DMS53 treated with DMSO at 0.1 percent for 48 hours (cell line): ENCODE data around the gene AKAP4.

Experiments used
- DNase-seq: peaks from one replicate; lab custom pipeline; 2025; ENCODE audit not compliant: unreplicated experiment; lab: John Stamatoyannopoulos, UW

Gene AKAP4, protein sequence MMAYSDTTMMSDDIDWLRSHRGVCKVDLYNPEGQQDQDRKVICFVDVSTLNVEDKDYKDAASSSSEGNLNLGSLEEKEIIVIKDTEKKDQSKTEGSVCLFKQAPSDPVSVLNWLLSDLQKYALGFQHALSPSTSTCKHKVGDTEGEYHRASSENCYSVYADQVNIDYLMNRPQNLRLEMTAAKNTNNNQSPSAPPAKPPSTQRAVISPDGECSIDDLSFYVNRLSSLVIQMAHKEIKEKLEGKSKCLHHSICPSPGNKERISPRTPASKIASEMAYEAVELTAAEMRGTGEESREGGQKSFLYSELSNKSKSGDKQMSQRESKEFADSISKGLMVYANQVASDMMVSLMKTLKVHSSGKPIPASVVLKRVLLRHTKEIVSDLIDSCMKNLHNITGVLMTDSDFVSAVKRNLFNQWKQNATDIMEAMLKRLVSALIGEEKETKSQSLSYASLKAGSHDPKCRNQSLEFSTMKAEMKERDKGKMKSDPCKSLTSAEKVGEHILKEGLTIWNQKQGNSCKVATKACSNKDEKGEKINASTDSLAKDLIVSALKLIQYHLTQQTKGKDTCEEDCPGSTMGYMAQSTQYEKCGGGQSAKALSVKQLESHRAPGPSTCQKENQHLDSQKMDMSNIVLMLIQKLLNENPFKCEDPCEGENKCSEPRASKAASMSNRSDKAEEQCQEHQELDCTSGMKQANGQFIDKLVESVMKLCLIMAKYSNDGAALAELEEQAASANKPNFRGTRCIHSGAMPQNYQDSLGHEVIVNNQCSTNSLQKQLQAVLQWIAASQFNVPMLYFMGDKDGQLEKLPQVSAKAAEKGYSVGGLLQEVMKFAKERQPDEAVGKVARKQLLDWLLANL

DNA sequence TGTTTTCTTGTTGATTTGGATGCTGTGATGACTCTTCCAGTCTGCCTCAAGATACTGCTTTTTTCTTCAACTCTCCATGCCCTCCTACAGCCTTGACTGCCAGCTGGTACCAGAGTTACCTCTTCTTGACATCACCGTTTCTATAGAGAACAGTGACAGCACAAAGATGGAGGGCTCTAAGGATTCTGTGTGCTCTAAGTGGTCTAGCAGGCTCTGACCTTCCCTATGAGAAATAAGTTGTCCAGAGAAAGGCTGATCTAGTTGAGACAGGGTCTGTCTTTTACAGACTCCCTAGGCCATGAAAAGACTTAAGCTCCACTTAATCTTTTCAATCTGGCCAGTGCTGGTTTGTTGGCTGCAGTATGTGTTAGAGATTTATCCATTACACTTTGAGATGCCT is at the start of gene AKAP4:
Gene AKAP4, minus strand, starts transcription at position 101 of the 400 bp plus-strand sequence. CDS start 118 bp downstream, outside the sequence.
- DNase-seq, result no peak

DNA sequence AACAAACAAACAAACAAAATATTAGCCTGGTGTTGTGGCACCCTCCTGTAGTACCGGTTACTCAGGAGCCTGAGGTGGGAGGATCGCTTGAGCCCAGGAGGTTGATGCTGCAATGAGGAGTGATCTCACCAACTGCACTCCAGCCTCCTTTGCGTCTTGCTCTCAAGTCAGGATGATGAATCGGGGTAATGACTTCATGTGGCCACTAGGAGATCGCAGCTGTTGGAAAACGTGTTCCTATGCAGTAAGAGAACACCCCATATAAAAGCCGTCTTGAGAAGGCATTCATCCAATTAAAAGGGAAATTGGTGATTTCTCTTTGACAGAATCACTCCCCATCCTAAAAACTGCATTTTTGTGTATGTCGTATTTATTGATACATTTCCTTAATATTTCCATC is 10.7 kb upstream of the AKAP4 start:
- no peak for DNase-seq

DNA sequence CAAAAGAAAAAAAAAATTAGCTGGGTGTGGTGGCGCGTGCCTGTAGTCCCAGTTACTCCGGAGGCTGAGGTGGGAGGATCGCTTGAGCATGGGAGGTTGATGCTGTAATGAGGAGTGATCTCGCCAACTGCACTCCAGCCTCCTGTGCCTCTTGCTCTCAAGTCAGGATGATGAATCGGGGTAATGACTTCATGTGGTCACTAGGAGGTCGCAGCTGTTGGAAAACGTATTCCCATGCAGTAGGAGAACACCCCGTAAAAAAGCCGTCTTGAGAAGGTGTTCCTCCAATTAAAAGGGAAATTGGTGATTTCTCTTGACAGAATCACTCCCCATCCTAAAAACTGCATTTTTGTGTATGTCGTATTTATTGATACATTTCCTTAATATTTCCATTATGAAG is 5.9 kb upstream of the AKAP4 start:
- no peak for DNase-seq

DNA sequence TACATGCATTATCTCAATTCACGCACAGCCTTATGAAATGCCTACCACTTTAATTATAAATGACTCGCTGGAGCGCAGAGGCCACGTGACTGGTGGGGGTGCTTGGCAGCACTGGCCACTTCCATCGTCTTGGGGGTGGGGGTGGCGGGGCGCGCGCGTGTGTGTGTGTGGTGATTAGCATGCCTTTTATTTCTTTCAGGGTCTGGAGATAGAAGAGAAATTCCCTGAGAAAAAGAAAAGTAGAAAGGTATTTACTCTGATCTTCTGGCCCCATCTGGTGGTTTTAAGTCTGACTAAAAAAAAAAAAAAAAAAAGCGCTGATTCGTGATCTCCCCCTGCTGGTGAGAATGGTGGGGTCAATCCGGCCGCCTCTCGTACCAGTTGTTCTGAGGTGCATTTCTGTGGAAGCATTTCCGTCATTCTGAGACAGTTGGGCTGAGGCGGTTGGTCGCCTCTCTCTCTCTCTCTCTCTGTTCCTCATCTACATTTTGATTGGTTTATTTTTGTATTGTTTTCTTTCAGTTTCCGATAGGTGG is 3.6 kb upstream of the AKAP4 start, which contains the start of gene CCNB3:
Gene CCNB3, plus strand, starts transcription at position 402 of the 536 bp plus-strand sequence. CDS start 80,399 bp downstream, outside the sequence.
- peak; percentile 57 for DNase-seq

DNA sequence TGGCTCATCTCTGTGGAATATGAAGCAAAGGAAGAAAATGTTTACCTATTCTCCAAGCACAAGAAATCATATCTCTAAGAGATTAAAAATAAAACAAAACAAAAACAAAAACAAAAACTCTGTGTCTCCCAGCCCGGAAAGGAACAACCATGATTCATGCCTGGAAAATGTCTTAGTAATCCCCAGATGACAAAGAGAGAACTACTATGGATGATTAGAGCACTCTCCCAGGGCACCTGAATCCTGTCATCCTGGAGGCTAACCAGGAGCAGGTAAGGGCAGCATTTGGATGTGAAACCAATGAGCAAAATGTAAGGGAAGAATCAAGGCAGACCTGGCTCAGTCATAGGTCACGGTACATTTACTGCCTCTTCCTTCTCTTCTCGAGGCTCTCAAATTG is 1.7 kb upstream of the AKAP4 start:
- DNase-seq, result no peak

DNA sequence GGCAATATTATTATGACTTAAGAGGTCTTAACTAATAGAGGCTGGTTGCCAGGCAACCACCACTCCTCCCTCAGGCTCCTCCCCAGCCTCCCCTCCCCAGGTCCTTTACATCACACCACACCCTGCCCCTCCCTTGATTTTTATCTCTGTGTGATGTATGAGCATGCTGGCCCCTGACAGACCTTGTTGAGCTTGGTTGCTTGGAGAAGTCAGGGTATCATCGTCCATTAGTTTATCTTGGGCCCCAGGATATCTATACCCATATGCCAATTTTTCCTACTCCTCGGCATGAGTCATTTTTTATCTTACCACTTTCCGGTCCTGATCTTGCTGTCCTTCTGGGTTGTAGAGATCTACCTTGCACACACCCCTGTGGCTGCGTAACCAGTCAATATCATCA is 2.5 kb downstream of the AKAP4 start:
- no peak for DNase-seq

DNA sequence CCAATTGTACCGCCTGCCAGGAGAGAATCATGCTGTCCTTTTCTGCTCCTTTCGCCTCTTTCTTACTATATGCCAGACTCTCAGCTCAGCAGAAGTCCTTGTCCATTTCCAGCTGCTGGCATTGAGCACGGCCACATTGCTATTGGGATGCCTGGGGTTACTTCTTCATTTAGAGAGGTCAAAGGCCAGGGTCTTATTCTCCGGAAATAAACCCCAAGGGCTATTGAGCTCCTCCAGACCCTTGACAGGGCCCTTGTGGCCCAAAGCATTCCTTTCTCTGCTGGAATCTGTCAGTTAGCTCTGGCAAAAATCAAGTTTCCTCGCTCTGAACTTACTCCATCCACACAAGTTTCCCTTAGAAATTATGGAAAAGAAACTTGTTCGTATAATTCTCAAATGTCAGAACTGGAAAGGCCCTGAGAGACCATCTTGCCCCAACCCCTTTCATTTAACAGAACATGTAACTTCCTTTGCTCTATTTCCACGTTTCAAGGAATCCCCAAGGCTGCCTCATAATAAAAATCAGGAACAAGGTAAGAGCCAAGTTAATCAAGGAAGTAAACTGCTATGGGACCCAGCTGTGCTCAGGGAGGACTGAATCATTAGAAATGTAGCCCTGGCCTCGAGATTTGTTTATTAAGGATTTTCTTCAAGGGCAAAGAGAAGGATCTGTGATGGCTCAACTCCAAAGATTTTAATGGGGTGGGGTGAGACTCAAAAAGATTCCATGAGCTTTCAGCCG is 11.8 kb downstream of the AKAP4 start:
- no peak for DNase-seq

DNA sequence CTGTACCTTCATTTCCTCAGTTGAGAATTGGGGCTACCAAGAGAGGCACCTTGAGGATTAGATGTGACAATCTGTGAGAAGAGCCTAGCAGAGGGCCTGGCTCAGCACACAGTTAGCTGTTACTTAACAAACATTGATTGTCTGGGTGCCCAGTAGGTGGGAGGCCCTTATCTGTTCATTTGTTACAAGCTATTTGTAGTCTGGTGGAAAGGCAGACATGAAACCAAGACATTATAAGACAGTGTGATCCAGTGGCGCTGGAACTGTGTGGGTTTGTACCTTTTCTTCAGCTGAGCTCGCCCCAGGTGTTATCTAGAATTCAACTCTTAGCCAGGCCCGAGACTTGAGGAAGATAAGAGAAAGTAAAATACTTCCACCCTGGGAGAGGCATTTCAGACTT is 16.9 kb downstream of the AKAP4 start:
- no peak for DNase-seq

DNA sequence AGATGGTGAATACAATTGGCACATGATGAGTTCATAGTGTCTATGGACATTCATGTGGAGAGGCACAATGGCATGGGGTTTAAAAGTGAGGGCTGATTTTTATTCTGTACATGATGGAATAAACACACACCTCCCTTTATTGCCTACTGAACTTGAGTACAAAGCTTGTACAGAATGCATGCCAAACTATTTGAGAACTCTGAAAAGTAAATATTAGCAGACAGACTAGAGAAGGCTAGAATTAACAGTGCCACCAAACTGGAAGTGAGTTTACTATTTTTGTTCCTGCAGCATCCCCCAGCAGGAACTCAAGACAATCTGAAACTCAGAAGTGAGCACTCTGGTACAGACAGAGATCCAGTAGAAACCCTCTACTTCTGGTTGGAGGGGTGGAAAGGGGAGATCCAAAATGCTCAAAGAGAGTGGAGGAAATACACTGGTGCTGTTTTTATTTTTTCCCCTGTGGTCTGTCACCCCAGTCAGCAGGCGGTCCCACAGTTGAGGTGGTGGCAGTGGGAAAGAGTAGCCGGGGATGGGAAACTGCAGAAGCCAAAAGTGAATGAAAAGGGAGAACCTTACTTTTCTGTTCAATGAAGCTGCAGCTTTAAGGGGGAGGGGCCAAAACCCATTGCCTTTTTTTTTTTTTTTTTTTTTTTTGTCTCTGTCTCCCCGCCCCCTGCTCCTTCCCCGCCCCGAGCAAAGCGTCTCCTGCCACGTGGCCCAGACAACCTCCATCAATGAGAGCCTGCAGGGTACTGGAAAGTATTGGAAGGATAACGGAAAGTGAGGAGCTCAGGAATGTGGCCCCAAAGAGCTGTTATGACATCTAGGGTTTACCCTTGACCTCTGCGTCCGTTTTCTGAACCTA is 20.5 kb downstream of the AKAP4 start:
- DNase-seq, result no peak

DNA sequence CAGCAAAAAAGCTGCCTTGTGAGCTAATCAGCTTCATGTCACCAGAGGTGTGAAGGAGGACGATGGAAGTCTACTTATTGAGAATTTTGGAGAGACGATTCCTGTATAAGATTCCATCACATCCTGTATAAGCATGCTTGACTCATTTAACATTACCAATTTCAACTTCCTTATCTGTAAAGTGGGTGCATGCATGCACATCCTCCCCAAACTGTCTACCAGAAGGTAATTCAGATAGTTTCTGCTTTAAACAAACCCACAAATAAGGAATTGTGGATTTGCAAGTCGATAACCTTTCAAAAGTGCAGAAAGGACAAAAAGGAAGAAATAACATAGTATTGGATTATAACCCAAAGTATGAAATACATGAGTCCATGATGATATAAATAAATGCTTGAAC is 31.1 kb downstream of the AKAP4 start:
- DNase-seq, result no peak

DNA sequence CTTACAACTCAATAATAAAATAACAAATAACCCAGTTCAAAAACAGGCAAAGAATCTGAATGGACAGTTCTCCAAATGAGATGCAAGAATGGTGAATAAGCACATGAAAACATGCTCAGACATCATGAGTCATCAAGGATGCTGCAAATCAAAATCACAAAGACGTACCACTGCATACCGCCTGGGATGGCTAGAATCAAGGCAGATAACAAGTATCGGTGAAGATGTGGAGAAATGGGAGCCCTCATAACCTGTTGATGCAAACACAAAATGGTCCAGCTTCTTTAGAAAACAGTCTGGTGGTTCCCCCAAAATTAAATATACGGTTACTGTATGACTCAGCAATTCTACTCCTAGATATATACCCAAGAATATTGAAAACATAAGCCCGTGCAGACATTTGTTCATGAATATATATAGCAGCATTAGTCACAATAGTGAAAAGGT is 32.5 kb downstream of the AKAP4 start:
- DNase-seq, result no peak

DNA sequence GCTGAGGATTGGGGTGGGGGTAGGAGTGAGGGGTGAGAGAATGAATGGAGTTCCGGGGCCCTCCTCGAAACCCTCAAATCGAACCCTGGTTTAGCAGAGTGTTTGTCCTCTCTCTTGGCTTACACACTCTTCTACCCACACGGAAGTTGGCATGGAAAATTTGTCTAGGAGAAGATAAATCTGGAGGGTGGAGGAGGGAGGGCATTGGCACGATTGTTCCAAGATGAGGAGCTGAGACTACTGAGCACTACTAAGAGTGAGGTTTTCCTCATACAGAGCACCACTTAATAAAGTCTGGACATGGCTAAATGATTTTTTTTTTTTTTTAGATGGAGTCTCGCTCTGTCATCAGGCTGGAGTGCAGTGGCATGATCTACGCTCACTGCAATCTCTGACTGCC is 33.4 kb downstream of the AKAP4 start:
- no peak for DNase-seq

DNA sequence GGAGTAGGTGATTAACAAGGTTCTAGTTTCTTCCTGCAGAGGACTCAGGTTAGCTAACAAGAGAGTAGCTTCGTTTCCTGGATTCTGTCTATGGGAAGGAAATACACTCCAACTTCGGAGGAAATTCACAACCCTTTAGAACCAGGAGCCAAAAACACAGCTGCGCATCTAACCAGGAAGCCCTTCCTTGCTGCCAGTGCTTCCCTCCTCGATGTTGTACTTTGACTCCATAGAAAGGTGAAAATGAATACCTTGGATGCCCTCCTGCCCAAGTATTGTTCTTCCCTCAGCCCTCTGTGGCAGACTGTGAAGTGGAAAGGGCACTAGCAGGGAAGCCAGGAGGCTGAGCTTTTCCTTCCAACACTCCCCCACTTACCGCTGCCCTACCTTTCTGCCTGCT is 35.1 kb downstream of the AKAP4 start:
- DNase-seq, result no peak

DNA sequence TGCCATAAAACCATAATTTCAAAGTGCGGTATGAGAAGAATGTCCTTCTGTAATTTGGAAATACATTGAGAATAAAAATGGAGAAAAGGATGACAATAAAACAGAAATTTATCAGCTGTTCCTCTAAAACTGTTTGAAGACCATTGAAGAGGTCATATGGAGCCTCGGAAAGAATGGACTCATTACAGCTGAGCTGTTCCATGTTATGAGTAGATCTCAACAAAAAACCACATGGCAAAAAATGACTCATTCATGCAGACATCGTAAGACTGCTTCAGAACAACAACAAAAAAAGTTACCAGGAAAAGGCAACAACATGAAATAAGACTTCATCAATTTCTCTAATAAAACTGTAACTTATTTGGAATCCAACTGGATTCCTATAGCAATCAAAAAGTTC is 39.7 kb downstream of the AKAP4 start:
- DNase-seq, result no peak

DNA sequence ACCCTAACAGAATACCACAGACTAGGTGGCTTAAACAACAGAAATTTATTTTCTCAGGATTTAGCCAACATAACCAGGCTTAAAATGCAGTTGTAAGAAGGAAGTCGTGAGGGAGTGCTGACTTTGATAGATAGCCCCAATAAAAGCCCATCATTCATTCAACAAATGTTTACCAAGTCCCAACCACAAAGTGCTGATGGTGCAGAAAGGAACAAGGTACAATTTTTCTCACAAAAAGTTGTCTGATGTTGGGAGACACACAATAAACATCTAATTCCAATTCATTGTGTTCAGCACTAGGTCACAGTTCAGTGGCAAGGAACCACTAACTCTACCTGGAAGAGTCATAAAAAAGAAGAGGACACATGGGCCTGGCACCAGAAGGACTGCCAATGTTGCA is 42.2 kb downstream of the AKAP4 start:
- no peak for DNase-seq

DNA sequence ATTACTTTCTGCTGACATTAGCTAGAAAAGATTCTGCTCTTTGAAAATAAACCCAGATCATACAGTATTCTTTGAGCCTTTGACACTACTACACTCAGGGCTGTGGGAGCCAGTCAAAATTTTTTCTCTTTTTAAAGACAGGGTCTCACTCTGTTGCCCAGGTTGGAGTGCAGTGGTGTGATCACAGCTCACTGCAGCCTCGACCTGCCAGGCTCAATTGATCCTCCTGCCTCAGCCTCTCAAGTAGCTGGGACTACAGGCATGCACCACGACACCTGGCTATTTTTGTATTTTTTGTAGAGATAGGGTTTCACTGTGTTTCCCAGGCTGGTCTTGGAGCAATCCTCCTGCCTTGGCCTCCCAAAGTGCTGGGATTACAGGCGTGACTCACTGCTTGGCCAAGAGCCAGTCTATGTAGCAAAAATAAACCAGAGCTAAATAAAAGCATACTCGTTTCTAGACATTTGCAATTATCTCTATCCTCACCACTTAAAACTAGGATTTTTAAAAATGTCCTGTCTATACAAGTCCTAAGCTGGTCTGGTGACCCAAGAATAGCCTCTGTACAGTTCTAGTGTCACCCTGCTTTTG is 43.2 kb downstream of the AKAP4 start:
- DNase-seq, result no peak

DNA sequence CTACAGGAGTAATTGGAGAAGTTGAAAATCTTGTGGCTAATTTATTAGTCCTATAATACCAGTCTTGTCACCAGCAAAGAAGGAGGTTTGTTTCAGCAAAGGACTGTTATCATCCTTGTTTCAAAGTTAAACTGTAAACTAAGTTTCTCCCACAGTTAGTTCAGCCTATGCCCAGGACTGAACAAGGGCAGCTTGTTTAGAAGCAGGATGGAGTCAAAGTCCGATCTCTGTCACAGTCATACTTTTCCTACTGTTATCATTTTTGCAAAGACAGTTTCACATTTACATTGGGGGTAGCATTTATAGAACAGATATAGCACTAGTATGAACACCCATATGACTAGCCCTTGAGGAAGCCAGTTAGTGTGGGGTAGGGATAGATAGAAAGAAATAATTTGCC is 46.4 kb downstream of the AKAP4 start:
- DNase-seq, result no peak

DNA sequence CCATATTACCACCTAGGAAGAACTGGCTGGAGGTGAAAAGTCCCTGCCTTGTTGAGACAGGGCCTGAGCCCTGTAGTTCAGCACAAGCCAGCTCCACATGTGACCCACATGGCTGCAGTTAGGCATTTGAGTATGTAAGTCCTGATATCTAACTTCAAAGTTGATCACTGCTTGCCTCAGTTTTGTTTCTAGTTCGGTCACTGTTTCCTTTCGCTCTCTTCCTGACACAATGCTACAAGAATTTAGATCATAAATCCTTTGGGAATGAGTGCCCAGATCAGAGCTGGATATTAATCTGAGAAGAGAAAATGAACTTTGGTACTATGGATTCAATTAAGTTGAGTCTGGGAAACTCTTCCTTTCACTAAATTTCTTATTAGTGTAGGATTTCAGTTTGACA is 48.4 kb downstream of the AKAP4 start:
- DNase-seq, result no peak

DNA sequence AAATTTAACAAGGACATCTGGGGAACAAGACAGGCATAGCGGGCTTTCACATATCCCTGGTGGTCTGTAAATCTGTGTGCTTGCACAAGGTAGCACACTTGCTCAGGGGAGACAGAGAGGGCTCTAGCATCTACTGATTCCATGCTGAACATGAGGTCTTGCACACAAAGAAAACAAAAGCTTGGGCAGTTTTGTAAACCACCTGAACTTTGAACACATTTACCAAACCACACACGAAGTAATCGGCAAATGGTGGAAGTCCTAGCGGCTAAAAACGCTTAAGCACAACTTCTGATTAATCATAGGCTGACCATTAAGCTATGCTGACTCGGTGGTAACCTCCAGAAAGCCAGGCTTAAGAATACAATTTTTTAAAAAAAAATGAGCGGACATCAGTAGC is 52.8 kb downstream of the AKAP4 start:
- DNase-seq, result no peak
